Activated CD4-positive, alpha-beta T cell treated with anti-CD3 and anti-CD28 coated beads, Interleukin-2, amount 10 ng/mL, durations not matched to agents 7 days and 5 days (primary cell): Measurements from ENCODE around the gene PPARA. TPM values are rescaled to one million over a fixed set of nuclear protein-coding genes. Genes with fewer than 3 reads are reported as not detected.

Source experiments
- CTCF ChIA-PET: fragments of 350-600 bp; sonication (Branson Sonifier 250); formaldehyde crosslinking; loops from one replicate; lab custom pipeline; 2021; ENCODE audit warnings: antibody characterized with exemption; lab: Charles Lee
- POLR2A ChIA-PET: fragments of 350-600 bp; sonication (Branson Sonifier 250); formaldehyde crosslinking; loops from one replicate; lab custom pipeline; 2021; ENCODE audit warnings: antibody characterized with exemption; lab: Charles Lee
- DNase-seq: peaks from one replicate; pipeline ENCODE4 v3.0.0-alpha.2; 2020
- H3K27ac Mint-ChIP-seq: one replicate; pipeline ENCODE4 v1.8.0; 2021; ENCODE audit warnings: mild to moderate bottlenecking, moderate library complexity, mixed read lengths
- H3K27me3 Mint-ChIP-seq: one replicate; pipeline ENCODE4 v1.8.0; 2021; ENCODE audit warnings: mixed read lengths
- H3K36me3 Mint-ChIP-seq: one replicate; pipeline ENCODE4 v1.8.0; 2021; ENCODE audit warnings: low read depth, mixed read lengths
- H3K4me1 Mint-ChIP-seq: one replicate; pipeline ENCODE4 v1.8.0; 2021; ENCODE audit warnings: mixed read lengths
- H3K4me3 Mint-ChIP-seq: one replicate; pipeline ENCODE4 v1.8.0; 2021; ENCODE audit warnings: mild to moderate bottlenecking, moderate library complexity, mixed read lengths
- H3K9me3 Mint-ChIP-seq: one replicate; pipeline ENCODE4 v1.8.0; 2021; ENCODE audit warnings: mixed read lengths
- total RNA-seq, 2 experiments: library from RNA; stranded (reverse); gene quantifications; one replicate each; pipeline ENCODE4 v1.2.3, GENCODE V29; 2021

Gene PPARA
- 1 to 10 TPM; 9.5 to 9.7 TPM for total RNA-seq

DNA sequence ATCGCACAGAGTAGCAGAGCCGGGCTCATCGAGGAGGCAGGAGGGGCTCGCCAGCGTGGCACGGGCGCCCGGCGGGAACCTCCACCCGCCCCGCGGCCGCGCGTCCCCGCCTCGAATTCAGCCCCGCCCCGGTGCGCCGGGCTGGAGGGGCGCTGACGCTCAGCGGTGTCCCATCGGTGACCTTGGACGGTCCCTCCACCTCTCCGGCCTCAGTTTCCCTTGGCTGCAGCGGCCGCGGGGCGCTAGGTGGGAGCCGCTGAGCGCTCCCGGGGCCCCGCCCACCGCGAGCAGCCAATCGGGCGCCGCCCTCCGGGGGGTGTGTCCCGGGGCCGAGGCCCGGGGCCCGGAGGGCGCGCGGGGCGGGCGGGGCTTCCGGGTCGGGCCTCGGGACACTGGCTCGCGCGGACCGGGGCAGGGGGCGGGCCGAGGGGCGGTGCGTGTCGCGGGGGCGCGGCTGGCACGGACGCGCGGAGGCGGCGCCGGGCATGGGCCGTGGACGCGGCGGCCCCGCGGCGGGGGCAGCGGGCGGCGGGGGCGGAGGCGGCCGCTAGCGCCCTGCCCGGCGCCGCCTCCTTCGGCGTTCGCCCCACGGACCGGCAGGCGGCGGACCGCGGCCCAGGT is at the start of gene PPARA:
TSS of gene PPARA (plus strand) at position 493 of the 621 bp plus-strand sequence. CDS start 47,858 bp downstream, outside the sequence.
- peak; percentile 84 for DNase-seq
- H3K4me1 Mint-ChIP-seq = peaks cover 19% of the 10 kb centered on the region
- peak within 1 kb of the TSS; percentile 76 for H3K27ac Mint-ChIP-seq
- H3K36me3 Mint-ChIP-seq = peaks cover 2% of the 10 kb centered on the region
- ChIA-PET CTCF (interaction anchor here (0.8 to 1.5 kb wide), 2 partner anchors 118 to 128 kb away, joined by 3 to 5 read pairs; partner anchors contain the start of gene TTC38), POLR2A (no interaction called here)
- peak within 1 kb of the TSS; percentile 76 for H3K4me3 Mint-ChIP-seq
- H3K27me3 Mint-ChIP-seq = peaks cover 29% of the 10 kb centered on the region
- no peaks in the 10 kb centered on the region for H3K9me3 Mint-ChIP-seq

DNA sequence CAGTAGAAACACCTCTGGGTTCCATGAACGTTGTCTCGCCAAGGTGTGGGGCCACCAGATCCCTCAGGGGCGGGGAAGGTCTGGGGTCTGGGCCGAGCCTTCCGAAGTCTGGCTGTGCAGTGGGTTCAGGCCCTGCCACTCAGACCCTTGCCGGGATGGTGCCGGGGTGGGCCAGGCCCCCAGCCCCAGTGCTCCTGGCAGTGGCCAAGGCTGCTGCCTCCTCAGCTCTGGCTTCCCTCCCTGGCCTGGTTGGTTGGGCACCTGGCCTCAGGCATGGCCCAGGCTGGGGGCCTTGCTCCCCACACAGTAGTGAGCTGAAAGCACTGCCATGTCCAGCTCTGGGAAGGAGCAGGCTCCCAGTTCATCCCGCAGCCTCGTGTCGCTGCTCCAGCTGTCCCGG is 48.2 kb upstream of the PPARA start:
- Mint-ChIP-seq H3K36me3 (peaks cover 2% of the 10 kb centered on the region), H3K9me3 (no peaks in the 10 kb centered on the region), H3K27me3 (no peaks in the 10 kb centered on the region), H3K4me1 (no peaks in the 10 kb centered on the region), H3K27ac (no peak overlapping the region), H3K4me3 (no peak overlapping the region)
- no peak for DNase-seq
- CTCF ChIA-PET = interaction anchor here (1.4 kb wide), 1 partner anchor 96 kb away, joined by 6 read pairs; no protein-coding TSS in a partner anchor
- POLR2A ChIA-PET = no interaction called here

DNA sequence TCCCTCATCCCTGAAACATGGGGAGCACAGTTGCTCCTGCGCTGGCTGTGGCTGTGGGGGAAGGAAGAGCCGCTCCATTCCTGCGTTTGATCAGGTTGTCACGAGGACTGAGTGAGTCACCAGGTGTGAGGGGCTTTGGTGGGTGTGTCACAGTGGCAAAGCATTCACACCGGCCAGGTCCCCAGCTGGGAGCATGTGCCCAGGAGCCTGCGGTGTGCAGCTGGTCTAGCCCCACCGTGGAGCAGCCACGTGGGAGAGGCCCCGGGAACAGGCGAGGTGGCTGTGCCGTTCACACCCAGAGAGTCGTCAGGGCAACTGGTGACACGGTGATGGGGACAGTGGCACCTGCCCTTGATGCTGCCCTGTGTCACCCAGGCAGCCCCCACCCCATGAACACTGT is 47.6 kb upstream of the PPARA start:
- ChIA-PET POLR2A (no interaction called here), CTCF (interaction anchor here (1.4 kb wide), 1 partner anchor 96 kb away, joined by 6 read pairs; no protein-coding TSS in a partner anchor)
- DNase-seq = no peak
- Mint-ChIP-seq H3K9me3 (no peaks in the 10 kb centered on the region), H3K27ac (no peak overlapping the region), H3K27me3 (no peaks in the 10 kb centered on the region), H3K4me3 (no peak overlapping the region), H3K4me1 (no peaks in the 10 kb centered on the region), H3K36me3 (peaks cover 2% of the 10 kb centered on the region)

DNA sequence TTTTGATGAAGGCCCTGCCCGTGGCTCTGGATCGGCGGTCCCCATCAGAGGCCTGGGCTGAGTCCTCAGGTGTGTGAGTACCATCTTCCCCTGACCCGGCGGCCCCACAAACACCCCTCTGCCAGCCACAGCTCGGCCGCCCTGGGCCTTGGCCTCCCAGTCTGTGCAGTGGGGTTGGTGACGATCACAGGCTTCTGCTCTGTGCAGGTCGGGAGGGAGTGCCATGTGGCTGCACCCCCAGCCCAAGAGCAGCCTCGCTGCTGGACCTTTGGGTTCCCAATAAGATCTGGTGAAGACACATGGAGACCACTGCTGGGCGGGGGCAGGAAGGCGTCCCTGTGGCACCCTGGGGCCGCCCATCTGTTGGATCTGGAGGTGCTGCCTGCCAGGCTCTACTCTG is 47.1 kb upstream of the PPARA start:
- H3K27ac Mint-ChIP-seq = no peak overlapping the region
- H3K9me3 Mint-ChIP-seq = no peaks in the 10 kb centered on the region
- H3K4me1 Mint-ChIP-seq = no peaks in the 10 kb centered on the region
- no peak for DNase-seq
- H3K4me3 Mint-ChIP-seq = no peak overlapping the region
- ChIA-PET CTCF (interaction anchor here (1.4 kb wide), 1 partner anchor 97 kb away, joined by 6 read pairs; no protein-coding TSS in a partner anchor), POLR2A (no interaction called here)
- H3K36me3 Mint-ChIP-seq = peaks cover 2% of the 10 kb centered on the region
- H3K27me3 Mint-ChIP-seq = no peaks in the 10 kb centered on the region

DNA sequence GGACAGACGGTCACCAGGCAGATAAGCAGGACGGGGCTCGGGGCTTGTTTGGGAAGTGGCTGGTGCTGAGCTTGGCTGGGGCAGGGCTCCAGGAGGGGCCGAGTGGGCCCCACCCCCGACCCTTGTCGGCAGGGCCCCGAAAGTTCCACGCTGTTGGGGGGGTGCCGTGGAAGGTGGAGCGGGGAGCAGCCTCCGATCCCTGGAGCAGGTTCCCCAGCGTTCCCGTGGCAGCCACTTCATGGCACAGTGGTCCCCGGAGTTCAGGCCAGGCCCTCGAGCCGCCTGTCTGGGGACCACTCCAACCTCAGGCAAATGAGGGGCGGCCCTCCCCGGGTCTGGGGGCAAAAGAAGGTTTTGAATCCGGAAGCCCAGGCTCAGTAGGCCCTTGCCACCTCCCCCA is 46.7 kb upstream of the PPARA start:
- DNase-seq = no peak
- Mint-ChIP-seq H3K4me1 (no peaks in the 10 kb centered on the region), H3K9me3 (no peaks in the 10 kb centered on the region), H3K36me3 (peaks cover 2% of the 10 kb centered on the region), H3K27ac (no peak overlapping the region), H3K4me3 (no peak overlapping the region), H3K27me3 (no peaks in the 10 kb centered on the region)
- ChIA-PET CTCF (no interaction called here), POLR2A (no interaction called here)

DNA sequence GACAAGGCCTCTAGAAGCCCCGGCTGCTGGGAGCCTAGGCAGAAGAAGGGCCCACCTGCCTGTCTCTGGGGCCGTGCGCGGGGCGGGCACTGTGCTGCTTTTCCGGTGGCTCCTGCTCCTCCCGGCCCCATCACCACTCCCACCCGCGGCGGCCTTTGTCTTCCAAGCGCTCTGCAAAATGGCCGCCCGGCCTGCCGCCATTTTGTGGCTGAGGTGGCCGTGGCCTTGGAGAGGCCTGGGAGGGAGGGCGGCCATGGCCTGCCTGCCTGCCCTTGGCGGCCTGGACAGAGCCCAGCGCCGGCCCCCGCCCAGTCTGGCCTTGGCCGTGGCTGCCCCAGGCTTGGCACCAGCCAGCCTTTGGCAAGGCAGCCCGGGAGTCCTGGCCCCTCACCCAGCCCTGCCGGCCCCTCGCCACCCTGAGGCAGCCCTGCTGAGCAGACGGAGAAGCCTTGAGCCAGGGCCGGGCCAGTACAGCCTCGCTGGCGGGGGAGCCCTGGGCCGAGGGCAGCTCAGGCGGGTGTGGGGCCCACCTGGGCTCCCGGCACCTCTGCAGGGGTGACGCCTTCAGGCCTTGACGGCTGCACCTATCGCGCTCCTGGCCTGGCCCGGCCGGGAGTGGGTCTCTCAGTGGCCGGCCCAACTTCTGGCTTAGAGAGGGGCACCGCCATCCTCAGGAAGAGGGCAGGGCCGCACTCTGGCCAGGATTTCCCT is 46.0 kb upstream of the PPARA start:
- Mint-ChIP-seq H3K27ac (no peak overlapping the region), H3K36me3 (peaks cover 2% of the 10 kb centered on the region), H3K4me1 (no peaks in the 10 kb centered on the region), H3K27me3 (no peaks in the 10 kb centered on the region), H3K9me3 (no peaks in the 10 kb centered on the region), H3K4me3 (no peak overlapping the region)
- DNase-seq = no peak
- ChIA-PET POLR2A (no interaction called here), CTCF (no interaction called here)

DNA sequence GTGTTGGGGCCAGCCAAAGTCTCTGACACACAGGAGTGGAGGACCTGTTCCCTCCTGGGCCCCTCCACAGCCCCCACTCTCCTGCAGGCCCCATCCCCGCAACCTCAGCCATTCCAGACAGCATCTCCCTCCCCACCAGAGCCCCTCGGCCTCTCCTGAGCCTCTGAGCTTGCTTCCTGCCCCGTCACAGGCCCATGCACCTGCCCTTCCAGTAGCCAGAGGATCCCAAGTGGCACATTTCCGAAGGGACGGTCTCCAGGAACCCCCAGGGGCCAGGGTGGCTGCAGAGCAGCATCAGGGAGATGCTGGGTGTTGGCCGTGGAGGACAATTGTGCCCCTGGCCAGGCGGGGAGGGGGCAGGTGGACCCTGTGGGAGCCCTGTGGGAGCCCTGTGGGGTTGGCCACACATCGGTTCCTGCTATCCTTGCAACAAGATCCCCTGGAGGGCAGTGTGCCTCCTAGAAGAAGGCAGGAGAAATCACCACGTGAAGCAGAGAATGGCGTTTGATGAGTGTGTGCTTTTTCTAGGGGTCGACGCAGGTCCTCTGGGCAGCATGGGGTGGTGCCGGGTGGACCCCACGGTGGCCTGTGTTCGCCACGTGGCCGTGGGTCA is 45.3 kb upstream of the PPARA start:
- ChIA-PET POLR2A (no interaction called here), CTCF (no interaction called here)
- no peaks in the 10 kb centered on the region for H3K27me3 Mint-ChIP-seq
- no peak overlapping the region for H3K4me3 Mint-ChIP-seq
- H3K4me1 Mint-ChIP-seq = no peaks in the 10 kb centered on the region
- no peaks in the 10 kb centered on the region for H3K9me3 Mint-ChIP-seq
- H3K27ac Mint-ChIP-seq = no peak overlapping the region
- DNase-seq = no peak
- peaks cover 2% of the 10 kb centered on the region for H3K36me3 Mint-ChIP-seq

DNA sequence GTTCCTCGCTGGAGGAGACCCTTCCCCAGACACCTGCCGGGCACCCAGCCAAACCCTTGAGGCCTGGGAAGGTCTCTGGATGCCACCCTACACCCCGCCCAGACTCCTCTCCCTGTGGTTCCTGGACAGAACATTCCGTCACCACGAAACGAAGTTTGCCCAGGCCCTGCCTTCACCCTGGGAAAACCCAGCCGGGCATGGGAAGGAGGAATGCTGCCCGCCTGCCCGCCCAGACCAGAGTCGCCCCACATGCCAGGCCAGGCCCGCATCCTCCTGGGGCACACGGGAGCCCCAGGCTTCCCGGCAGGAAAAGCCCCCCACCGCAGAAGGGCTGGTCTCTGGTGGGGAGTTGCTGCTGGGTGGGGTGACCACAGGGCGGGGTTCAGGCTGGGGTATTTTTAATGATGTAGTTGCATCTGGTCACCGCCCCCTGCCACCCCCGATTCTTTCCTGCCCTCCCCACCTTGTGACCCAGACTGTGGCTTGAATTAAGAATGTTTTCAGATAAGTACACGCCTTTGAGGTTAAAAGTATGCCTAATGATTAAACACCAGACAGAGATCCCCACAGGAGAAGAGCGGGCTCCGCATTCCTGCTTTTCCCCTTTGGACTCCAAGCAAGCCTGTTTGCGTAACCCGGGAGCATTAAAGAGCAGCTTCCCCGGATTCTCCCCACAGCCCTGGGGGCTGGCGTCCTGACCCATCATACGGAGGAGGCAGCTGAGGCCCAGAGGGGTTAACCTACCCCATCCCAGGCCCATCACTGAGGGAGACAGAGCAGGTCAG is 44.6 kb upstream of the PPARA start:
- DNase-seq = no peak
- no peak overlapping the region for H3K4me3 Mint-ChIP-seq
- ChIA-PET CTCF (interaction anchor here (0.9 kb wide), 1 partner anchor 11 kb away, joined by 4 read pairs; no protein-coding TSS in a partner anchor), POLR2A (no interaction called here)
- H3K36me3 Mint-ChIP-seq = peaks cover 2% of the 10 kb centered on the region
- no peaks in the 10 kb centered on the region for H3K4me1 Mint-ChIP-seq
- H3K9me3 Mint-ChIP-seq = no peaks in the 10 kb centered on the region
- no peaks in the 10 kb centered on the region for H3K27me3 Mint-ChIP-seq
- H3K27ac Mint-ChIP-seq = no peak overlapping the region

DNA sequence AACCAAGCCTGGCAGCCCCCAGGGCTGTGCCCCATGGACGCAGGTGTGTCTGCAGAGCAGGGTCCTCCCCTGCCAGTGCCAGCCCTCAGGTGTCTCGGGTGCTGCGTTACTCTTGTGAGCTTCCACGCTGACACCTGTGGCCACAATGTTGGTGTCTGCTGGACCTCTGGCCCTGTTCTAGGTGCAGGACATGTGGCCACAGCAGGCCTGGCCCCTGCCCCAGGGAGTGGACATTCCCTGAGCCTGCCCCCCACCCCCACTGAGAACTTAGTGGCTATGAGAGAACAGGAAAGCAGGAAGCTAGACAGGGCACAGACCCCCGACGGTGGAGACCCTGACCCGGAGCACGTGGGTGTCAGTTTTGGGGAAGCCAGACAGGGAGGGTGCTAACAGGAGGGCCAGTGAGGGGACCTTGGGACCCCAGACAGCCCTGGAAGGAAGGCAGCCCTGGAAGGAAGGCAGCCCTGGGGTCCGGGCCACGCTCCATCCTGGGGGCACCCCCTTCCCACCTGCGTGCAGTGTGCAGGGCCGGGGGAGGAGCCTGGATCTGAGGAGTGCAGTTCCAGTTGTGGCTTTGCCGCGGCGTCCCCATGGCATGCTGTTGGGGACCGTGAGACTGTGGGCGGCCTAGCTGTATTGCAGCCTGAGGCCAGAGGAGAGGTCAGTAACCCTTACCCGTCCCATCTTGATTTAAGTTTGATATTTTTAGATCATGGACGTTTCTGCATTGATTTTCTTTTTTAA is 43.9 kb upstream of the PPARA start:
- DNase-seq = no peak
- Mint-ChIP-seq H3K27ac (no peak overlapping the region), H3K9me3 (no peaks in the 10 kb centered on the region), H3K4me3 (no peak overlapping the region), H3K27me3 (no peaks in the 10 kb centered on the region), H3K36me3 (peaks cover 2% of the 10 kb centered on the region), H3K4me1 (no peaks in the 10 kb centered on the region)
- ChIA-PET POLR2A (no interaction called here), CTCF (interaction anchor here (0.9 to 1.4 kb wide), 2 partner anchors 11 to 19 kb away, joined by 4 read pairs; no protein-coding TSS in a partner anchor)

DNA sequence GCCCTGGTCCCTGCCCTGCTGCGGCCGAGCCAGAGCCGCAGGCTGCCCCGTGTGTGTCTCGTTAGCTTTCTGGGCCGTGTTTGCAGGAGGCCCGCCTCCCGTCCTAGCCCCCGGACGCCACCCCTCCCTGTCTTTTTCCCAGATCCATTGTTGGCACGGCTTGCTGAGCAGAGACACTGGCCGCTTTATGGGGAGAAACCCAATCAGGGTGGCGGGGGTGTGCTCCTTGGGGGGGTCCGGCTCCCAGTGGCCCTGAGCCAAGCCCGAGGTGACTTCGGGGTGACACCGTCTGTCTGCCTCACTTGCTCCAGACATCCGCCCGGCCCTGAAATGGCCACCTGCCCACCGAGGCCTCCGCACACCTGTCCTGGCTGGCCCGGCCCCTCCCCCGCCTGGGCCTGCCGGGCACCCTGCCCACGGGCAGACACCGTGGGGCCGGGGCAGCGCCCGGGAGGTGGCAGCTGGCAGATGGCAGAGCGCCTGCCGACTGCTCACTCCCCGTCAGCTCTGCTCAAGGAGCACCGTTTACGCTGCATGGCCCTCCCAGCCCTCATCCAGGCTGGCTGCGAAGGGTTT is 43.1 kb upstream of the PPARA start:
- no peak for DNase-seq
- ChIA-PET CTCF (interaction anchor here (1.4 to 1.8 kb wide), 2 partner anchors 19 to 101 kb away, joined by 4 to 7 read pairs; no protein-coding TSS in a partner anchor), POLR2A (no interaction called here)
- H3K27ac Mint-ChIP-seq = no peak overlapping the region
- no peak overlapping the region for H3K4me3 Mint-ChIP-seq
- H3K9me3 Mint-ChIP-seq = no peaks in the 10 kb centered on the region
- no peaks in the 10 kb centered on the region for H3K27me3 Mint-ChIP-seq
- no peaks in the 10 kb centered on the region for H3K4me1 Mint-ChIP-seq
- H3K36me3 Mint-ChIP-seq = peaks cover 2% of the 10 kb centered on the region

DNA sequence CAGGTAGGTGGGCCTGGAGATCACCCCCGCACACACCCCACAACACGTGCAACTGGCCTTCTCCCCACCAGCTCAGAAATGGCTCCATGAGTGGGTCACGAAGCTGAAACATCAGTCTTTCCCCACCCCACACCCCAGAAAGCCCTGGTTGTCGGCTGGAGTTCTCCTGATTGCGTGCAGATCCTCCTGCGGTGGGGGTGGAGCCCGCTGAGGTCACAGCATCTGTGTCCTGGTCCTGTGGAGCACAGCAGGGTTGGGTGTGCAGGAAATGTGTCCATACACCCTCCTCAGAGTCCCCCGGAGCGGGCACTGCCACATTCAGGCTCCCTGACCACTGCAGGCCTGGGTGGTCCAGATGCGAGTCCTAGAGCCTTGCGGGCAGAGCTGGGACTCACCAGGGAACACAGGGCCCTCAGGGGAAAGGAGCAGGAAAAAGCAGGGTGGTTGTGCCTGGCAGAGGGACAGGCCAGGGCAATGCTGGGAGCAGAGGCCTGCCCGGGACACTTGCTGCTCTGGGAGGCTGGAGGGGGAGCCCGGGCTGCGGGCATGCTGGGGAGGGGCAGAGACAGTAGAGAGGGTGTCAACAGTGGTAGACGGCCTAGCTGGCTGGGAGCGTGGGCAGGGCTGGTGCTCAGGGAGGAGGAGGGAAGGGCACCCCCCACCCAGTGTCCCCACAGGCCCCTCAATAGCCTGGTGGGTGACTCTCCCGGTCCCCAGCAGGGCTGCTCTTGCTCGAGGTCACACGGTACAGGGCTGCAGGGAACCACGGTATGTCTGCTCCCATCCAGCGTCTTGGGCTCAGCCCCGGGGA is 42.4 kb upstream of the PPARA start:
- CTCF ChIA-PET = interaction anchor here (1.4 to 1.8 kb wide), 2 partner anchors 20 to 102 kb away, joined by 4 to 7 read pairs; no protein-coding TSS in a partner anchor

More for the DNA sequence above, 42.4 kb upstream of the PPARA start:
- peaks cover 2% of the 10 kb centered on the region for H3K36me3 Mint-ChIP-seq
- no peak for DNase-seq
- H3K27me3 Mint-ChIP-seq = no peaks in the 10 kb centered on the region
- H3K4me3 Mint-ChIP-seq = no peak overlapping the region
- H3K9me3 Mint-ChIP-seq = no peaks in the 10 kb centered on the region
- POLR2A ChIA-PET = no interaction called here
- H3K4me1 Mint-ChIP-seq = no peaks in the 10 kb centered on the region
- no peak overlapping the region for H3K27ac Mint-ChIP-seq
